SK-N-SH (cell line): Measurements from ENCODE around the gene RHOG.

ENCODE experiments used
- CTCF ChIP-seq: fragments of 200-600 bp; sonication (generic); IDR thresholded peaks from 2 replicates; pipeline ENCODE4 v1.6.1; 2017; ENCODE audit warnings: antibody characterized with exemption, mild to moderate bottlenecking, moderate library complexity
- TCF12 ChIP-seq: IDR thresholded peaks from 2 replicates; pipeline ENCODE4 v1.4.0; 2012

- TF ChIP-seq CTCF, result no peak
- TF ChIP-seq TCF12, result no peak
Observed at GRCh38 chr11:3845670-3846069, 4.9 kb upstream of the RHOG start.
